ENCODE results near the gene RNU5D-1.
"Not testable (repeated sequence)": the region's sequence is repeated elsewhere in the genome, so short reads cannot be mapped to it uniquely, and the experiment has no call there.

RNU5D-1 gene

GRCh38 chr1:44700573-44700972 lies 30.4 kb downstream of the RNU5D-1 start:
- no peak for DNase-seq (ENCODE audit: low spot score)

GRCh38 chr1:44699375-44699774 lies 31.6 kb downstream of the RNU5D-1 start:
- not testable (repeated sequence) for DNase-seq (ENCODE audit: low spot score)

- no peak for DNase-seq (ENCODE audit: low spot score)
Observed at GRCh38 chr1:44698138-44698537, 32.8 kb downstream of the RNU5D-1 start.

GRCh38 chr1:44696789-44697345 lies 34.1 kb downstream of the RNU5D-1 start:
- DNase-seq (ENCODE audit: low spot score) = no peak

- DNase-seq (ENCODE audit: low spot score) = no peak
Observed at GRCh38 chr1:44696101-44696500, 34.9 kb downstream of the RNU5D-1 start.

GRCh38 chr1:44695671-44696070 lies 35.3 kb downstream of the RNU5D-1 start:
- DNase-seq (ENCODE audit: low spot score) = no peak

- no peak for DNase-seq (ENCODE audit: low spot score)
Observed at GRCh38 chr1:44694863-44695478, 36.0 kb downstream of the RNU5D-1 start.

GRCh38 chr1:44693900-44694299 lies 37.1 kb downstream of the RNU5D-1 start:
- no peak for DNase-seq (ENCODE audit: low spot score)

- no peak for DNase-seq (ENCODE audit: low spot score)
Observed at GRCh38 chr1:44693159-44693558, 37.8 kb downstream of the RNU5D-1 start.

- no peak for DNase-seq (ENCODE audit: low spot score)
Observed at GRCh38 chr1:44689447-44689765, 41.6 kb downstream of the RNU5D-1 start.

GRCh38 chr1:44688760-44689446 lies 42.1 kb downstream of the RNU5D-1 start:
- no peak for DNase-seq (ENCODE audit: low spot score)

GRCh38 chr1:44685881-44686280 lies 45.1 kb downstream of the RNU5D-1 start:
- DNase-seq (ENCODE audit: low spot score) = no peak

GRCh38 chr1:44685218-44685617 lies 45.8 kb downstream of the RNU5D-1 start:
- DNase-seq (ENCODE audit: low spot score) = no peak

GRCh38 chr1:44684525-44684924 lies 46.4 kb downstream of the RNU5D-1 start:
- no peak for DNase-seq (ENCODE audit: low spot score)

- no peak for DNase-seq (ENCODE audit: low spot score)
Observed at GRCh38 chr1:44682883-44683265, 48.1 kb downstream of the RNU5D-1 start.

GRCh38 chr1:44681905-44682882 lies 48.8 kb downstream of the RNU5D-1 start:
- DNase-seq (ENCODE audit: low spot score) = no peak

Small RNAs within 50 kb of the gene (small RNA-seq; reads per million reads assigned to genes)
- gene RNU5D-1 = 454 to 1,047 reads per million in 2 experiments
- 191 to 581 reads per million in 2 experiments for gene RNU5F-1
- 3.2 to 187 reads per million in 2 experiments for gene SNORD38A
- 0 reads per million in 2 experiments for gene SNORD38B
- gene SNORD46 = 127 to 1,526 reads per million in 2 experiments
- 0 reads per million in 2 experiments for gene SNORD55

Data from SK-N-DZ (cell line).